GM12878 (cell line): Measurements from ENCODE around the gene PATJ. TPM values are rescaled to one million over a fixed set of nuclear protein-coding genes. Genes with fewer than 3 reads are reported as not detected.

Experiments used
- ATAC-seq: fragments of 200-7000 bp; cut with Tn5 transposase; 3 replicates; pipeline ENCODE4 v1.9.1; 2020; ENCODE audit warnings: mild to moderate bottlenecking, moderate library complexity
- BruUV-seq: library from RNA; stranded (reverse); fragments of 400-500 nt; replicated peaks from 2 replicates; lab custom pipeline; 2021; lab: Mats Ljungman, UMichigan
- CTCF ChIA-PET: fragments of 300-600 bp; sonication (Branson Sonifier 250); formaldehyde crosslinking; extraction: SDS; loops from one replicate; lab custom pipeline; 2021; ENCODE audit warnings: inconsistent platforms; lab: Yijun Ruan, JAX
- POLR2A ChIA-PET: fragments of 350-600 bp; formaldehyde crosslinking; extraction: SDS; loops from one replicate; lab custom pipeline; 2021; ENCODE audit warnings: inconsistent platforms; lab: Charles Lee
- RAD21 ChIA-PET: fragments of 300-600 bp; sonication (Branson Sonifier 250); formaldehyde crosslinking; loops from one replicate; lab custom pipeline; 2023; ENCODE audit warnings: antibody characterized with exemption; ENCODE audit not compliant: unreplicated experiment; lab: Charles Lee
- SMC1A ChIA-PET: fragments of 300-600 bp; sonication (Branson Sonifier 250); formaldehyde crosslinking; loops from one replicate; lab custom pipeline; 2023; ENCODE audit not compliant: unreplicated experiment, uncharacterized antibody; lab: Charles Lee
- DNase-seq: peaks from one replicate; pipeline ENCODE4 v3.0.0-alpha.2; 2011; ENCODE audit warnings: low read depth, low spot score
- FAIRE-seq: peaks from 3 replicates; lab custom pipeline; 2011; peaks lifted over from hg19 to GRCh38; lab: Jason Lieb, UNC
- H2AFZ ChIP-seq: 2 replicates; pipeline ENCODE4 v1.6.0; 2011; ENCODE audit warnings: low read depth, low read length, control low read depth; ENCODE audit not compliant: control insufficient read depth
- H3K27ac ChIP-seq: 2 replicates; pipeline ENCODE4 v1.5.1; 2011; ENCODE audit warnings: control low read depth; ENCODE audit not compliant: control insufficient read depth, insufficient read depth
- H3K27me3 ChIP-seq, 2 experiments: replicated peaks in 1 of 2; 2 replicates each; pipeline versions ENCODE4 v1.6.0 to v1.6.1; 2011; ENCODE audit warnings: low read length in 1 of 2; ENCODE audit not compliant: control insufficient read depth in 2 of 2, insufficient read depth in 2 of 2
- H3K36me3 ChIP-seq, 2 experiments: 2 replicates each; pipeline ENCODE4 v1.5.1; 2011; ENCODE audit warnings: low read length in 1 of 2; ENCODE audit not compliant: control insufficient read depth in 2 of 2, insufficient read depth in 2 of 2
- H3K4me1 ChIP-seq: 2 replicates; pipeline ENCODE4 v1.6.1; 2011; ENCODE audit warnings: mild to moderate bottlenecking, low read length, moderate library complexity, mixed read lengths; ENCODE audit not compliant: control insufficient read depth, insufficient read depth
- H3K4me2 ChIP-seq: 2 replicates; pipeline ENCODE4 v1.6.0; 2011; ENCODE audit warnings: control low read depth; ENCODE audit not compliant: control insufficient read depth, insufficient read depth
- H3K4me3 ChIP-seq: fragments of 200-600 bp; sonication (generic); 2 replicates; pipeline ENCODE4 v1.5.1; 2016
- H3K79me2 ChIP-seq: 2 replicates; pipeline ENCODE4 v1.6.0; 2011; ENCODE audit warnings: low read length; ENCODE audit not compliant: control insufficient read depth, insufficient read depth
- H3K9ac ChIP-seq: 2 replicates; pipeline ENCODE4 v1.8.0; 2011; ENCODE audit warnings: low read length, control low read depth, mixed read lengths; ENCODE audit not compliant: control insufficient read depth, insufficient read depth
- H3K9me3 ChIP-seq: replicated peaks from 3 replicates; pipeline ENCODE4 v1.5.1; 2011; ENCODE audit warnings: mild to moderate bottlenecking, low read length; ENCODE audit not compliant: control insufficient read depth, insufficient read depth
- H4K20me1 ChIP-seq: 2 replicates; pipeline ENCODE4 v1.6.0; 2011; ENCODE audit not compliant: control insufficient read depth, insufficient read depth
- NR2C1 ChIP-seq: fragments of 450-650 bp; IDR thresholded peaks from 2 replicates; pipeline ENCODE4 v1.6.1; 2017; ENCODE audit warnings: antibody characterized with exemption, mild to moderate bottlenecking, moderate library complexity
- POLR2AphosphoS2 ChIP-seq: IDR thresholded peaks from 2 replicates; pipeline ENCODE4 v1.6.1; 2011; ENCODE audit warnings: low read depth, mild to moderate bottlenecking, low read length, improper control_type of control experiment, moderate library complexity
- RUNX3 ChIP-seq: IDR thresholded peaks from 2 replicates; pipeline ENCODE4 v1.6.1; 2012; ENCODE audit warnings: low read length, inconsistent platforms
- SMAD5 ChIP-seq: IDR thresholded peaks from 2 replicates; pipeline ENCODE4 v1.6.1; 2016; ENCODE audit warnings: antibody characterized with exemption, low read depth
- TCF3 ChIP-seq: IDR thresholded peaks from 2 replicates; pipeline ENCODE4 v1.6.1; 2012; ENCODE audit warnings: low read depth, mild to moderate bottlenecking, low read length, borderline replicate concordance; ENCODE audit not compliant: insufficient read depth
- ZNF274 ChIP-seq: IDR thresholded peaks from one replicate; pipeline ENCODE4 v1.8.0; 2011; ENCODE audit not compliant: insufficient read length, insufficient read depth
- ZZZ3 ChIP-seq: IDR thresholded peaks from 2 replicates; pipeline ENCODE4 v1.6.1; 2011; ENCODE audit warnings: low read depth; ENCODE audit not compliant: control insufficient read depth, insufficient read length
- WGBS: methylation state at CpG from one replicate; pipeline ENCODE4 v1.1.6; 2016; ENCODE audit warnings: low lambda C conversion rate; ENCODE audit not compliant: insufficient replicate concordance, insufficient coverage; ENCODE audit errors: missing lambda C conversion rate; 5-methylcytosine and 5-hydroxymethylcytosine counted together
- in situ Hi-C: fragments of 300-500 bp; cut with MboI; formaldehyde crosslinking; loops from 9 replicates; pipeline ENCODE4 v1.14.3; 2018; ENCODE audit warnings: mixed read lengths
- intact Hi-C: fragments of 100-400 bp; cut with micrococcal nuclease; formaldehyde crosslinking; loops from one replicate; pipeline ENCODE4 v1.14.2; 2022; ENCODE audit not compliant: unreplicated experiment
- polyA plus RNA-seq, 11 experiments: library from polyadenylated mRNA; depleted of rRNA in 4 of 11; unstranded in 6 of 11; stranded (reverse) in 5 of 11; fragments of >200 nt; fragmentation: Nextera tagmentation in 4 of 11; fragmentation: Illumina TruSeq in 1 of 11; extraction: Ambion mirVana in 4 of 11; extraction: Trizol in 1 of 11; gene quantifications; 1 replicate in 1 of 11; 2 replicates in 10 of 11; pipeline versions ENCODE4 v1.2.1 to v1.2.3, GENCODE V29; 2011 to 2016; ENCODE audit warnings: inconsistent platforms in 2 of 11, missing spikeins in 2 of 11, low read depth in 1 of 11
- total RNA-seq, 4 experiments: library from RNA; depleted of rRNA in 3 of 4; stranded (reverse); fragments of >200 nt in 3 of 4; fragmentation: Illumina TruSeq in 1 of 4; extraction: Trizol in 1 of 4; gene quantifications; 2 replicates each; pipeline versions ENCODE4 v1.2.1 to v1.2.3, GENCODE V29; 2013 to 2021
- TF ChIP-seq, protein P1 (sequence below): fragments of 450-650 bp; formaldehyde crosslinking; IDR thresholded peaks from 2 replicates; pipeline ENCODE4 v1.5.0; 2022; ENCODE audit warnings: mild to moderate bottlenecking, missing genetic modification characterization

The PATJ gene
- total and polyA plus RNA-seq, 10 of the 15 experiments (the other 5 are each of a cell fraction or from before 2014, with no cell fraction given), result 2.8 to 13.9 (median 6.9) TPM

DNA sequence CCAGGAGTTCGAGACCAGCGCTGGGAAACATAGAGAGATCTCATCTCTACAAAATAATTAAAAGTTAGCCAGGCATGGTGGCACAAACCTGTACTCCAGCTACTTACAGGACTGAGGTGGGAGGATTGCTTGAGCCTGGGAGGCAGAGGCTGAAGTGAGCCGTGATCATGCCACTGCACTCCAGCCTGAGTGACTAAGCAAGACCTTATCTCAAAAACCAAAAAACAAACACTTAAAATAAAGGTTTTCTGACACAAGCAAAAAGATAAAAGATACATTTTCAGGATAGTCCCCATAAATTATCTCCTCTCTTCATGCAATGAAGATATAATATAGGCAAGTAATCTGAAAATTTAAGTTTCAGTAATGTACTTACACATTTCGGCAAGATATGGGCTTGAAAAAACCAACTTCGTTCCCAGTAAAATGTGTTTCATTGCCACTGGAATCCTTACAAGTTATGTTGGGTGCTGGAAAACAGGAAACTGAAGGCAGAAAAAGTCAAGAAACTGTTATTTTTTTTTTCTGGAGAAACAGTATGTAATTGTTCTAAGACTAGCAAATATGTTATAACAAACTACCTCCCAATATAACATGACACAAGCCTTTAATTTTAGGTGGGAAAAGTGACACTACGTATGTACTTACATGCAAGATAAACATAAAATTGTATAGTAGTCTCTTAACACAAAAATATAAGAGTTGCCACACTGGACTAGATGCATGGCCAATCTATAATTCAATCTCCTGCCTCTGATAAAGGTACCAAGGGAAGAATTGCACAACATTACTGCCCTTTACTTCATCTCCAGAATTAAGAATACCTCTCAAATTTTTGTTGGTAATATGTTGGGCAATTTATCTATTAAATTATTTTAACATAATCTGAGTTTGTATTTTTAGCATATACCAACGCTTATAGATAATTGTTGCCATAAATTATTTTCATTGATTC is 33.0 kb upstream of the PATJ start:
- no peak overlapping the region for H3K9ac ChIP-seq
- no peak overlapping the region for H3K4me2 ChIP-seq
- in situ Hi-C loops, result no loop called here
- H3K79me2 ChIP-seq, result no peaks in the 10 kb centered on the region; the same call in 1 of the 2 replicates
- SMC1A ChIA-PET, result no interaction called here
- no peaks in the 10 kb centered on the region for H3K9me3 ChIP-seq
- ATAC-seq (no peak), DNase-seq (no peak), FAIRE-seq (no peak)
- no peak overlapping the region for H2AFZ ChIP-seq
- peaks cover 2 to 9% of the 10 kb centered on the region in 2 experiments for H3K36me3 ChIP-seq
- no peaks in the 10 kb centered on the region for H4K20me1 ChIP-seq
- CTCF ChIA-PET, result no interaction called here
- WGBS, result 98% methylated on average over 7 of the region's 7 CpGs
- no peak overlapping the region for H3K4me3 ChIP-seq
- intact Hi-C loops, result no loop called here
- RAD21 ChIA-PET, result no interaction called here
- POLR2A ChIA-PET, result no interaction called here
- H3K27me3 ChIP-seq, result no peaks in the 10 kb centered on the region
- H3K27ac ChIP-seq, result no peak overlapping the region
- TF ChIP-seq SMAD5 (no peak), ZNF274 (no peak), TCF3 (no peak)
- no TSS peak for BruUV-seq
- no peaks in the 10 kb centered on the region for H3K4me1 ChIP-seq

DNA sequence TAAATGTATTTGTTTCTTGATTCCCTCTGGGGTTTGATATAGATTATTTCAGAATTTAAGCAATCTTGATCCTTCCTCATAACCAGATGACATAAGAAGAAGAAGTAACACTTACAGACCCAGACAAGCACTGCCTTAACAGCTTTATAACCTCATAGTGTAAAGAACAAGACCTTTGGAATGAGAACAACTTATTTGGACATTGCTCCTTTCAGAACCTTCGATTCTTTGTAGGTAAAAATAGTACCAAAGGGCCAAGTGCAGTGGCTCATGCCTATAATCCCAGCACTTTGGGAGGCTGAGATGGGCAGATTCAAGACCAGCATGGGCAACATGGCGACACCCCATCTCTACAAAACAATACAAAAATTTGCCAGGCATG is 32.4 kb upstream of the PATJ start:
- SMC1A ChIA-PET, result no interaction called here
- DNase-seq, result no peak
- POLR2A ChIA-PET, result no interaction called here
- Histone ChIP-seq H3K4me2 (no peak overlapping the region), H3K9ac (no peak overlapping the region), H3K4me1 (no peaks in the 10 kb centered on the region), H3K4me3 (no peak overlapping the region), H3K36me3 (peaks cover 2 to 9% of the 10 kb centered on the region in 2 experiments), H4K20me1 (no peaks in the 10 kb centered on the region), H3K27me3 (no peaks in the 10 kb centered on the region), H3K79me2 (no peaks in the 10 kb centered on the region; the same call in 1 of the 2 replicates), H3K9me3 (no peaks in the 10 kb centered on the region), H3K27ac (no peak overlapping the region), H2AFZ (no peak overlapping the region)
- 89% methylated on average over 2 of the region's 2 CpGs for WGBS
- in situ Hi-C loops, result no loop called here
- intact Hi-C loops, result no loop called here
- RAD21 ChIA-PET, result no interaction called here
- FAIRE-seq, result no peak
- no peak for ATAC-seq
- no TSS peak for BruUV-seq
- CTCF ChIA-PET, result no interaction called here
- no peak for TF ChIP-seq ZZZ3
- no peak for TF ChIP-seq RUNX3
- no peak for TF ChIP-seq NR2C1
- TF ChIP-seq, protein P1, sequence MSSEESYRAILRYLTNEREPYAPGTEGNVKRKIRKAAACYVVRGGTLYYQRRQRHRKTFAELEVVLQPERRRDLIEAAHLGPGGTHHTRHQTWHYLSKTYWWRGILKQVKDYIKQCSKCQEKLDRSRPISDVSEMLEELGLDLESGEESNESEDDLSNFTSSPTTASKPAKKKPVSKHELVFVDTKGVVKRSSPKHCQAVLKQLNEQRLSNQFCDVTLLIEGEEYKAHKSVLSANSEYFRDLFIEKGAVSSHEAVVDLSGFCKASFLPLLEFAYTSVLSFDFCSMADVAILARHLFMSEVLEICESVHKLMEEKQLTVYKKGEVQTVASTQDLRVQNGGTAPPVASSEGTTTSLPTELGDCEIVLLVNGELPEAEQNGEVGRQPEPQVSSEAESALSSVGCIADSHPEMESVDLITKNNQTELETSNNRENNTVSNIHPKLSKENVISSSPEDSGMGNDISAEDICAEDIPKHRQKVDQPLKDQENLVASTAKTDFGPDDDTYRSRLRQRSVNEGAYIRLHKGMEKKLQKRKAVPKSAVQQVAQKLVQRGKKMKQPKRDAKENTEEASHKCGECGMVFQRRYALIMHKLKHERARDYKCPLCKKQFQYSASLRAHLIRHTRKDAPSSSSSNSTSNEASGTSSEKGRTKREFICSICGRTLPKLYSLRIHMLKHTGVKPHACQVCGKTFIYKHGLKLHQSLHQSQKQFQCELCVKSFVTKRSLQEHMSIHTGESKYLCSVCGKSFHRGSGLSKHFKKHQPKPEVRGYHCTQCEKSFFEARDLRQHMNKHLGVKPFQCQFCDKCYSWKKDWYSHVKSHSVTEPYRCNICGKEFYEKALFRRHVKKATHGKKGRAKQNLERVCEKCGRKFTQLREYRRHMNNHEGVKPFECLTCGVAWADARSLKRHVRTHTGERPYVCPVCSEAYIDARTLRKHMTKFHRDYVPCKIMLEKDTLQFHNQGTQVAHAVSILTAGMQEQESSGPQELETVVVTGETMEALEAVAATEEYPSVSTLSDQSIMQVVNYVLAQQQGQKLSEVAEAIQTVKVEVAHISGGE, result no peak
- no peak for TF ChIP-seq POLR2AphosphoS2
